D341Med (cell line): ENCODE data around the gene MUC21.

Source experiments
- DNase-seq: peaks from one replicate; pipeline ENCODE4 v3.0.0; 2012; ENCODE audit warnings: low spot score

Gene MUC21

DNA sequence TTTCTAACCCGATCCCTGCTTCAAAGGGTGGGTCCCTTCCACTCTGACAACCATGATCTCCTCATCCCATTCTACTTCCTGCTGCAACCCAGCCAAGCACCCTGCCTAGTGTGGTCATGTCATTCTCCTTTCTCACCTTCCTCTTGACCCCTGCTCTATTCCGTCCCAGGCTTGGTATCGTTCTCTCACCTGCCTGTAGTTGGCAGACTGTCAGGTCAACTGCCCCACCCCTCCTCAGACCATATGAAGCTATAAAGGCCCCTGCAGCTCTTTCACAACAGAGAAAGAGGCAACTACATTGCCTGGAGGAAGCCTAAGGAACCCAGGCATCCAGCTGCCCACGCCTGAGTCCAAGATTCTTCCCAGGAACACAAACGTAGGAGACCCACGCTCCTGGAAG, at the start of gene MUC21:
MUC21 (plus strand) TSS at position 280 of the 400 bp plus-strand sequence. CDS start 241 bp downstream, outside the sequence.
- no peak for DNase-seq

DNA sequence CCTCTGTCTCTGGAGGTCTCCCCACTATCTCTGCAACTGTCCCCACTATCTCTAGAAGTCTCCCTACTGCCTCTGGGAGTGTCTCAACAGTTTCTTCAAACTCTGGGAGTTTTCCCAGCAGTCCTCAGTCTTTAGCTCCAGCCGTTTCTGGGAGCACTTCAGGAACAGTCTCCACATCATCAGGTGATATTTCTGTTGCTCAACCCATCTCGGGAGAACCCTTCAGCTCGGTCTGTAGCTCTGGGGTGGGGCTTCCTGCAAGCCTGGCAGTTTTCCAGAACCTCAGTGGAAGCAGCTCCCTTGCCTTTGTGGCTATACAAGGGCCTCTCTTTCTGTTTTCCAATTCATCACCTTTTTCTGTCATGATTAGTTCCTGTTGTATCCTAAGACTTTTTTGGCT, 48.5 kb upstream of the MUC21 start:
- no peak for DNase-seq

GRCh38 chr6:30937265-30937664, 46.3 kb upstream of the MUC21 start:
- no peak for DNase-seq

DNA sequence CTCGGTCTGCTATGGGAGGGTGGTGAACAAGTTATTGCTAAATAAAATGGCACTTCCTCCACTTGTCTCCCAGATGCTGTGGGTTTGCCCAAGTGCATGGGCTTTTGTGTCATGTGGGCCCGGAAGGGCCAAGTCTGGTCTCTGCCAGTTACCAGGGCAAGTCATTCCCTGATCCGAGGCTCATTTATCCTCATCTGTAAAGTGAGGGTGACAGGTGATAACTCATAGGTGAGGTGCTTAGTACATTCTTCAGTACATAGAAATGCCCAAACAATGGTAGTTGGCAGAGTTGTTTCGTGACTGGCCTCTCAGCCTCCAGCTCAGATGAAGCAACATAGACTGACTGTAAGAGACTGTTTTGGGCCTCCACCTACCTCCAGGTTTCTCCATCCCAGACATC, 44.8 kb upstream of the MUC21 start:
- DNase-seq, result no peak

- no peak for DNase-seq
These were observed 44.0 kb upstream of the MUC21 start for GRCh38 chr6:30939473-30939872.

GRCh38 chr6:30940361-30940986, 43.0 kb upstream of the MUC21 start, which contains the start of gene MUCL3:
MUCL3 (plus strand) TSS chr6:30940973; CDS start chr6:30941000, 27 bp downstream.
- DNase-seq, result no peak

GRCh38 chr6:30942338-30943060, 41.0 kb upstream of the MUC21 start:
- peak; percentile 54 for DNase-seq

DNA sequence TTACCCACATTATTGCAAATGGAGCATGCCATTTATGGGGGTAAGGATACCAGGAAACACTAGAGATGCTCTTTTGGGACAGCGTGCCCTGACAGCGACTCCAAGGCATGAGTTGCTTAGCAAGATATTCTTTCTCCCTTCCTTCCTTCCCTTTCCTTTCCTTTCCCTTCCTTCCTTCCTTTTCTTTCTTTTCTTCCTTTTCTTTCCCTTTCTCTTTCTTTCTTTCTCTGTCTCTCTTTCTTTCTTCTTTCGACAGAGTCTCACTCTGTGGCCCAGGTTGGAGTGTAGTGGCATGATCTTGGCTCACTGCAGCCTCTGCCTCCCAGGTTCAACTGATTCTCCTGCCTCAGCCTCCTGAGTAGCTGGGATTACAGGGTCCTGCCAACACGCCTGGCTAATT, 39.5 kb upstream of the MUC21 start:
- DNase-seq, result no peak

DNA sequence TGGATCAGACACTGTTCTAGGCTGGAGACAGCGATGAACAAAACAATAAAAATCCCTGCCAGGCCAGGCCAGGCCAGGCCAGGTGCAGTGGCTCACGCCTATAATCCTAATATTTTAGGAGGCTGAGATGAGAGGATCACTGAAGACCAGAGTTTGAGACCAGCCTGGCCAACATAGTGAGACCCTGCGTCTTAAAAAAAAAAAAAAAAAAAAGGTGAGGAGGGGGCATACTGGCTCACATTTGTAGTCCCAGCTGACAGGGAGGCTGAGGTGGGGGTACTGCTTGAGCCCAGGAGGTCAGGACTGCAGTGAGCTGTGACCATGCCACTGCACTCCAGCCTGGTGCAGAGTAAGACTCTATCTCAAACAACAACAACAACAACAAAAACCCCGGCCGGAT, 38.2 kb upstream of the MUC21 start:
- no peak for DNase-seq

DNA sequence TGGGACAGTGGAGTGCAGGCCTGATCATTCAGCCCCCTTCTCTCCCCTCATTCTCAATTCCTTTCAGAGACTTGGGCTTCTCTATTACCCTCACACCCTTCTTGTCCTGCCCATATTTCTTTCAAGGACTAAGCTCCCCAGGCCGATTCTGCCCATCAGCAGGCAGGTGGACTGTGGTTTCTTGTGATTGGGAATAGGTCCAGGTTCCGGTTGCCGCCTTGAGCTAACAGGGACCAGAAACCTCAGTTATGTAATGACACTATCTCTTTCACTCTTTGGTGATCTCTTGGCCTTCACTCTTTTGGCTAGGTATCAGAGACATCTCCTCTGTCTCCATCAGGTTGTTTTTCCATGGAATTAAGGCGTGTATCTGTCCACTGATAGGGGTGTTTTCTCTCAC, 36.3 kb upstream of the MUC21 start:
- no peak for DNase-seq

GRCh38 chr6:30948811-30949210, 34.7 kb upstream of the MUC21 start:
- DNase-seq, result no peak

DNA sequence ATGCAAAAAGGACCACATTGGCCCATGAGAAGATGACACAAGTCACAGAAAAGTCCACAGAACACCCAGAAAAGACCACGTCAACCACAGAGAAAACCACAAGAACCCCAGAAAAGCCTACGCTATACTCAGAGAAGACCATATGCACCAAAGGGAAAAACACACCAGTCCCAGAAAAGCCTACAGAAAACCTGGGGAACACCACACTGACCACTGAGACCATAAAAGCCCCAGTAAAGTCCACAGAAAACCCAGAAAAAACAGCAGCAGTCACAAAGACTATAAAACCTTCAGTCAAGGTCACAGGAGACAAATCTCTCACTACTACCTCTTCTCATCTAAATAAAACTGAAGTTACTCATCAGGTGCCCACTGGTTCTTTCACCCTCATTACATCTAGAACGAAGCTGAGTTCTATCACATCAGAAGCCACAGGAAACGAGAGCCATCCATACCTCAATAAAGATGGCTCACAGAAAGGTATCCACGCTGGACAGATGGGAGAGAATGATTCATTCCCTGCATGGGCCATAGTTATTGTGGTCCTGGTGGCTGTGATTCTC, 31.5 kb upstream of the MUC21 start:
- DNase-seq, result no peak

DNA sequence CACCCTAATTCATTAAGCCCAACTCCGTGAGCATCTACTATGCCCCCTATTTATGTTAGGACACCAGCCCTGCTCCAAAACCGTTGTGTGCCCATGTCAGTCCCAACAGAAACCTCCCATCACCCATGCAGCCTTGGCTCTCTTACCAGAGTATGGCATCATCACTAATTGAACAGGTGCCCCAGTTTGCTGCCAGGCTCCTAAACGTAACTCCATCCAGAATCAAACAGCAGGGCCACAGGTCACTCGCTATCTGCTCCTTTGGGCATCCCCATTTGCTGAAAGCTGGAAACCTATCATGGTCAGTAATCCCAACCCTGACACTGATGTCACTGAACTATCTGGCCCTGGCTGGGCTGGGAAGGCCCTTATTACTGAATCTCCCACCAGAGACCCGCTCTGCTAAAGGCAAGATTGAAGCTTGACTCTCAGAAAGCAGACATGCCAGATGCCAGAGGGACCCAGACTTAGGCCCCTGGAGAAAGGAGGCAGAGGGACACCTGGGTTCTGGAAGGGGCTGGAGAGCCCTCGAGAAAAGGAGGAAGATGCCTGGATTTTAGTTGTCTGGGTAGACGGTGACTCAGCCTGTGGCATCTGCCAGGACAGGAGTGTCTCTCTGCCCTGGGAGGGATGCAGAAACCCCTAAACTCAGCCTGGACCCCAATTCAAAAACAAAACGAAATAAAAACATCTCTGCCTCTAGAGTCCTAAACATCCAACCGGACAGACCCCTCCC, 28.7 kb upstream of the MUC21 start:
- no peak for DNase-seq

DNA sequence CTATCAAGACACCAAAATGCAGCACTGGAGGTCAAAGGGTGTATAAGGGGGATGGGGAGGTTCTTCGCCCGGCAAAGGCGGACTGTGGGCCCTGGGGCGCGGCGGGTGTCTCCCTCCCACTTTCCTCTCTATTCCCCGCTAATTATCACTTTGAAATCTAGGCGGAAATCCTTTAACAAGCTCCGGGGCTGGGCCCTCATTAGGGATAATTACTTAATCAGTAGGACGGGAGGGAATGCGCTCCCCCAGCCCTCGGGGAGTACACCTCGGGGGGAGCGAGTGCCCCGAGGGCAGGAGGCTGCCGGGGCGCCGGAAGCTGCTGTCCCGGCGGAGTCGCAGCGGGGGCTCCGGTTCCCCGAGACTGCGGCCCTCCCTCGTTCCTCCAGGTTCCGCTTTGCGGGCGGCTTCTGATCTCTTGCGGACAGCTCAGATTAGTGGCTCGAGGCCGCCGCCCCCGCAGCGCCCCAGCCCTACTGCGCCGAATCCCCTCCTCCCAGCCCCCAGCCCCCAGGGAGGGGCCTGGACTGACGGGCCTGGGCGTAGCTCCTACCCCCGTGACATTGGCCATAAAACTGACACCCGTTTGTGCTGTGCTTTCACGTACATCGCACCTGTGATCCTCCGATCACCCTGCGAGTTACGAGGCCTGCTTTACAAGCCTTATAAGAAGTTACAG, 28.0 kb upstream of the MUC21 start:
- peak; percentile 67 for DNase-seq

DNA sequence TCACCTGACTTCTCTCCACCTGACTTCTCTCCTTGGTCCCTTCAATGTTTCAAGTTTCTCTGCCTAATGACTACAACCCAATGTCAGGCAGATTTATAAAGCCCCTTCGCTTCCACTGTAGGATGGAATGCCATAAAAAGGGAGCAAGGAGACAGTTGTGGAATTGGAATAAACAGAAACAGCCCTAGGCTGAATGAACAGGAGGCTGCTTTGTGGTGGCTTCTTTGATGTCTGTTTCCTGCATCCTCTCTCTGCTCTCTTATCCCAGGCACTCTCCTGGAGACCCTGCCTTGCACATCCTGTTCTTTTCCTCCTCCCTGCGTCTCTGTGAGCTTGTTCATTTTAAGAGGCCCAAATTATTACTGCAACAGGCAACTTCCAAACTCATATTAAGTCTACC, 25.8 kb upstream of the MUC21 start:
- DNase-seq, result no peak

- no peak for DNase-seq
These were observed 22.4 kb upstream of the MUC21 start for GRCh38 chr6:30960907-30961673.

DNA sequence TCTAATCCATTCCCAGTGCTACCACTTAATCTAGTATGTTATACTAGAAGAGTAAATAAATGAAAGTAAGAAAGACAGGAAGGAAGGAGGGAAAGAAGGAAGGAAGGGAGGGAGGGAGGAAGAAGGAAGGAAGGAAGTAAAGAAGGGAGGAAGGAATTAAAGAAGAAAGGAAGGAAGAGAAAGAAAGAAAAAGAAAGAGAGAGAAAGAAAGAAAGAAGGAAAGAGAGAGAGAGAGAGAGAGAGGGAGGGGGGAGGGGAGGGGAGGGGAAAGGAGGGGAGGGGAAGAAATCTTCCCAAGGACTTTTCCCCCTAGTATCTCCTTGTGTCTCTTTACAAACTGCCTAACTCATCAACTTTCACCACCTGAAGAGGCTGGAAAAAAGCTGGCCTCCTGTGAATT, 20.8 kb upstream of the MUC21 start:
- no peak for DNase-seq

- DNase-seq, result no peak
These were observed 19.9 kb upstream of the MUC21 start for GRCh38 chr6:30963641-30964040.

GRCh38 chr6:30964075-30964474, 19.4 kb upstream of the MUC21 start:
- no peak for DNase-seq

- DNase-seq, result no peak
These were observed 18.3 kb upstream of the MUC21 start for GRCh38 chr6:30965140-30965601.

- no peak for DNase-seq
These were observed 17.4 kb upstream of the MUC21 start for GRCh38 chr6:30966154-30966553.
